PFSK-1 (cell line): Measurements from ENCODE around the gene STK32A.

ENCODE experiments used
- POLR2AphosphoS5 ChIP-seq: IDR thresholded peaks from 2 replicates; pipeline ENCODE4 v1.6.1; 2012; ENCODE audit warnings: low read depth, mild to moderate bottlenecking, control low read depth, low read length, moderate library complexity
- TF ChIP-seq, protein P1 (sequence below), 2 experiments: IDR thresholded peaks; 2 replicates each; pipeline versions ENCODE4 v1.6.1 to v1.8.0; 2011 to 2012; ENCODE audit warnings: low read depth in 2 of 2, low read length in 2 of 2, control low read depth in 1 of 2, inconsistent platforms in 1 of 2, mild to moderate bottlenecking in 1 of 2, moderate library complexity in 1 of 2; ENCODE audit not compliant: insufficient read depth in 1 of 2

DNA sequence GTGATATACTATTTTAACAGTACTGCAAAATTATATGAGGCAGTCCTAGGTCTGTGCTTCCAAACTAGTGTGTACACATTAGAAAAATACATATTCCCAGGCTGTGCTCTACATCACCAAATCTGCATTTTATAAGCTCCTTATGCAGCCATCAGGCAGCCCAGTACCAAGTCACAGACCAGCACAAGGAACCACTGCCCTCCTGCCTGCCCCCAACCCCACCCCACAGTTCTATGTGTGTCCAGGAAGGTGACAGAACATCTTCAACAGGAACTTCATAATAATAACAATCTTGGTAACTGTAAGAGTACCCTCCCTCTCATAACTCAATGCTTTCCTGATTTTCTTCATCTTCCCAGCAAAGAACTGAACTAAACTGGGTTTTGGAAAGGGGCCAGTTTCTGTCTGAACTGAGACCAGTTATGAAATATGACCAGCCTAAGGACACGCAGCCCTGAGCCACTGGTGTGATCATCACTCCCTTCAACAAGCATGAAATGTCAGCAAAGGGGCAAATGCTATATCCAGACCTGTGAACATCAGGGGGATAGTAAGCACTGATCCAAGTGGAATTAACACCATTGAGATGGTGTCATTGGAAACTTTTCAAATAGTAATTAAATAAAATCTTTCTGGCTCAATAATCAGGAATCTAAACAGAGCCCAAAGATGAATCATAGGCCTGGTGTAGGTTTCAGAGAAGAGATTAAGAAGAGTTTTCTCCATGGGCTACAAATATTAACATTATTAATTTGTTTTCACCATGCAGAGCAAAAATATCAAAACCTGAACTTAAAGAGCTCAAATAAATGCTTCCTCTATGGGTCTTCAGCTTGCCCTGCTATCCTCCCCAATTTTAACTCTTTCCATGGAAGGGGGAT is 192.9 kb downstream of the STK32A start:
- TF ChIP-seq, protein P1, sequence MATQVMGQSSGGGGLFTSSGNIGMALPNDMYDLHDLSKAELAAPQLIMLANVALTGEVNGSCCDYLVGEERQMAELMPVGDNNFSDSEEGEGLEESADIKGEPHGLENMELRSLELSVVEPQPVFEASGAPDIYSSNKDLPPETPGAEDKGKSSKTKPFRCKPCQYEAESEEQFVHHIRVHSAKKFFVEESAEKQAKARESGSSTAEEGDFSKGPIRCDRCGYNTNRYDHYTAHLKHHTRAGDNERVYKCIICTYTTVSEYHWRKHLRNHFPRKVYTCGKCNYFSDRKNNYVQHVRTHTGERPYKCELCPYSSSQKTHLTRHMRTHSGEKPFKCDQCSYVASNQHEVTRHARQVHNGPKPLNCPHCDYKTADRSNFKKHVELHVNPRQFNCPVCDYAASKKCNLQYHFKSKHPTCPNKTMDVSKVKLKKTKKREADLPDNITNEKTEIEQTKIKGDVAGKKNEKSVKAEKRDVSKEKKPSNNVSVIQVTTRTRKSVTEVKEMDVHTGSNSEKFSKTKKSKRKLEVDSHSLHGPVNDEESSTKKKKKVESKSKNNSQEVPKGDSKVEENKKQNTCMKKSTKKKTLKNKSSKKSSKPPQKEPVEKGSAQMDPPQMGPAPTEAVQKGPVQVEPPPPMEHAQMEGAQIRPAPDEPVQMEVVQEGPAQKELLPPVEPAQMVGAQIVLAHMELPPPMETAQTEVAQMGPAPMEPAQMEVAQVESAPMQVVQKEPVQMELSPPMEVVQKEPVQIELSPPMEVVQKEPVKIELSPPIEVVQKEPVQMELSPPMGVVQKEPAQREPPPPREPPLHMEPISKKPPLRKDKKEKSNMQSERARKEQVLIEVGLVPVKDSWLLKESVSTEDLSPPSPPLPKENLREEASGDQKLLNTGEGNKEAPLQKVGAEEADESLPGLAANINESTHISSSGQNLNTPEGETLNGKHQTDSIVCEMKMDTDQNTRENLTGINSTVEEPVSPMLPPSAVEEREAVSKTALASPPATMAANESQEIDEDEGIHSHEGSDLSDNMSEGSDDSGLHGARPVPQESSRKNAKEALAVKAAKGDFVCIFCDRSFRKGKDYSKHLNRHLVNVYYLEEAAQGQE (IDR thresholded peaks at IDR 0.05; ENCODE audit: insufficient read depth in 1 of 2, low read depth in 2 of 2, low read length in 2 of 2), result no peak
- TF ChIP-seq POLR2AphosphoS5, result no peak
